ENCODE measurements around the gene IL26. TPM values are rescaled to one million over a fixed set of nuclear protein-coding genes. Genes with fewer than 3 reads are reported as not detected.

IL26 gene
- total and polyA plus RNA-seq, 2 donors (not counting 3 experiments of a cell fraction or from before 2014, with no cell fraction given), result not detected

DNA sequence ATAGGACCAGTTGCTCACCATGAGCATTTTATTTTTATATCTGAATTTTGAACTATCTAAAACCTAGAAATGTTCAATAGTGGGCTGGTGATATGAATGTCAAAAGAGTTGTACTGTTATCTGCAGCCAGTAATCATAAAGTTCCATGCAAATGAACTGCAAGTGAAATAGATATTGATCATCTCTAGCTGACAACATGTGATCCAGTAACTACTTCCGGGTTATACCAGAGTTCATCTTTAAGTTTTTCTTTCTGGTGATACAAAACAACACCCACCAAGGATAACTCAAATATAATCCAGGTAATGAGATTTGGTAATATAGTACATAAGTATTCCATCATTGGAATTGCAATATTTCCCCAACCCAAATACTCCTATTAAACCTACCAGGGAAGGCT, 4.1 kb downstream of the IL26 start:
- no peak overlapping the region for H3K9ac ChIP-seq (replicated peaks; ENCODE audit: extremely low read depth, insufficient read depth, low read length)
- peaks cover 6% of the 10 kb centered on the region for H3K4me1 ChIP-seq (ENCODE audit: control insufficient read depth, extremely low read depth, insufficient read depth, low read length)
- no peak for TF ChIP-seq MYC (IDR thresholded peaks at IDR 0.05; ENCODE audit: low read depth, low read length)
- TF ChIP-seq JUN (IDR thresholded peaks at IDR 0.05; ENCODE audit: borderline replicate concordance, insufficient read depth, insufficient read length, low read depth), result no peak
- TF ChIP-seq CTCF (IDR thresholded peaks at IDR 0.05; ENCODE audit: extremely low read depth in 1 of 2, insufficient read depth in 1 of 2, low read depth in 1 of 2, low read length in 2 of 2), result no peak
- no peak for TF ChIP-seq EZH2 (IDR thresholded peaks at IDR 0.05; ENCODE audit: borderline replicate concordance, low read depth, low read length, severe bottlenecking)
- TF ChIP-seq, protein P1, sequence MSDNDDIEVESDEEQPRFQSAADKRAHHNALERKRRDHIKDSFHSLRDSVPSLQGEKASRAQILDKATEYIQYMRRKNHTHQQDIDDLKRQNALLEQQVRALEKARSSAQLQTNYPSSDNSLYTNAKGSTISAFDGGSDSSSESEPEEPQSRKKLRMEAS (IDR thresholded peaks at IDR 0.05; ENCODE audit: insufficient read depth, insufficient read length), result no peak
- dilution Hi-C loops (cut with MboI; ENCODE audit: extremely low pct_ligation_motif_present, low sequenced_read_pairs), result no loop called here
- intact Hi-C loops (cut with micrococcal nuclease), result loop anchor here (10.0 kb wide), 3 partner anchors 177 to 583 kb away; partner anchors contain the start of genes MDM2 and RAP1B
- H2AFZ ChIP-seq (ENCODE audit: low read depth, low read length), result no peak overlapping the region
- H3K36me3 ChIP-seq (ENCODE audit: control insufficient read depth in 2 of 2, extremely low read depth in 1 of 2, insufficient read depth in 2 of 2, low read length in 2 of 2), result no peaks in the 10 kb centered on the region
- ChIA-PET CTCF (interaction anchor here (6.1 kb wide), 1 partner anchor 94 kb away, joined by 183 read pairs; no protein-coding TSS in a partner anchor), POLR2A (no interaction called here)
- peaks cover 2 to 12% of the 10 kb centered on the region in 2 experiments for H3K27me3 ChIP-seq (ENCODE audit: control insufficient read depth in 2 of 2, insufficient read depth in 2 of 2, low read length in 2 of 2)
- no peaks in the 10 kb centered on the region for H3K9me1 ChIP-seq (replicated peaks; ENCODE audit: control insufficient read depth, extremely low read depth, insufficient read depth, low read length)
- FAIRE-seq, result no peak
- no peaks in the 10 kb centered on the region for H4K20me1 ChIP-seq (replicated peaks; ENCODE audit: control insufficient read depth, extremely low read depth, insufficient read depth, low read length)
- H3K4me2 ChIP-seq (ENCODE audit: insufficient read depth, low read length), result no peak overlapping the region
- H3K4me3 ChIP-seq (replicated peaks in 1 of 3; ENCODE audit: insufficient read depth in 1 of 3, low read depth in 1 of 3, low read length in 3 of 3), result no peak overlapping the region
- no peak overlapping the region for H3K27ac ChIP-seq (ENCODE audit: insufficient read depth, low read depth, low read length)
- no peaks in the 10 kb centered on the region for H3K79me2 ChIP-seq (ENCODE audit: control insufficient read depth, insufficient read depth, low read length)
- no TSS peak for BruUV-seq (replicated peaks)
- no peak for DNase-seq (ENCODE audit: low read depth, low spot score)
- no peaks in the 10 kb centered on the region for H3K9me3 ChIP-seq (replicated peaks; ENCODE audit: control insufficient read depth, insufficient read depth, low read length)

- CTCF ChIA-PET, result interaction anchor here (1.1 kb wide), 1 partner anchor 12 kb away, joined by 3 read pairs; no protein-coding TSS in a partner anchor
- dilution Hi-C loops (cut with MboI; ENCODE audit: extremely low pct_ligation_motif_present, low sequenced_read_pairs) (no loop called here), intact Hi-C loops (cut with micrococcal nuclease) (no loop called here)
- no peaks in the 10 kb centered on the region for H3K36me3 ChIP-seq (ENCODE audit: control insufficient read depth in 2 of 2, extremely low read depth in 1 of 2, insufficient read depth in 2 of 2, low read length in 2 of 2)
- H3K4me3 ChIP-seq (replicated peaks in 1 of 3; ENCODE audit: insufficient read depth in 1 of 3, low read depth in 1 of 3, low read length in 3 of 3), result no peak overlapping the region
- H3K9ac ChIP-seq (replicated peaks; ENCODE audit: extremely low read depth, insufficient read depth, low read length), result no peak overlapping the region
- FAIRE-seq (no peak), DNase-seq (ENCODE audit: low read depth, low spot score) (no peak)
- no peak overlapping the region for H2AFZ ChIP-seq (ENCODE audit: low read depth, low read length)
- no peaks in the 10 kb centered on the region for H3K9me3 ChIP-seq (replicated peaks; ENCODE audit: control insufficient read depth, insufficient read depth, low read length)
- no peak overlapping the region for H3K4me2 ChIP-seq (ENCODE audit: insufficient read depth, low read length)
- H4K20me1 ChIP-seq (replicated peaks; ENCODE audit: control insufficient read depth, extremely low read depth, insufficient read depth, low read length), result no peaks in the 10 kb centered on the region
- no peaks in the 10 kb centered on the region for H3K4me1 ChIP-seq (ENCODE audit: control insufficient read depth, extremely low read depth, insufficient read depth, low read length)
- TF ChIP-seq EZH2 (IDR thresholded peaks at IDR 0.05; ENCODE audit: borderline replicate concordance, low read depth, low read length, severe bottlenecking), result no peak
- no peak for TF ChIP-seq JUN (IDR thresholded peaks at IDR 0.05; ENCODE audit: borderline replicate concordance, insufficient read depth, insufficient read length, low read depth)
- TF ChIP-seq FOS (IDR thresholded peaks at IDR 0.05; ENCODE audit: borderline replicate concordance, insufficient read depth, low read length), result no peak
- no peak for TF ChIP-seq MYC (IDR thresholded peaks at IDR 0.05; ENCODE audit: low read depth, low read length)
- no peak for TF ChIP-seq CTCF (IDR thresholded peaks at IDR 0.05; ENCODE audit: extremely low read depth in 1 of 2, insufficient read depth in 1 of 2, low read depth in 1 of 2, low read length in 2 of 2)
- no peak for TF ChIP-seq POLR2A (IDR thresholded peaks at IDR 0.05; ENCODE audit: low read depth, low read length)
- no peak for TF ChIP-seq POLR2AphosphoS5 (IDR thresholded peaks at IDR 0.05; ENCODE audit: insufficient read depth, low read depth, low read length)
- TF ChIP-seq, protein P1 (IDR thresholded peaks at IDR 0.05; ENCODE audit: insufficient read depth, insufficient read length), result no peak
- no peak for TF ChIP-seq GATA2 (IDR thresholded peaks at IDR 0.05; ENCODE audit: insufficient read depth, insufficient read length, low read depth, low read length)
- no peaks in the 10 kb centered on the region for H3K9me1 ChIP-seq (replicated peaks; ENCODE audit: control insufficient read depth, extremely low read depth, insufficient read depth, low read length)
- no peak overlapping the region for H3K27ac ChIP-seq (ENCODE audit: insufficient read depth, low read depth, low read length)
- POLR2A ChIA-PET, result no interaction called here
- no TSS peak for BruUV-seq (replicated peaks)
- no peaks in the 10 kb centered on the region for H3K79me2 ChIP-seq (ENCODE audit: control insufficient read depth, insufficient read depth, low read length)
- peaks cover 6 to 17% of the 10 kb centered on the region in 2 experiments for H3K27me3 ChIP-seq (ENCODE audit: control insufficient read depth in 2 of 2, insufficient read depth in 2 of 2, low read length in 2 of 2)
These were observed 14.7 kb downstream of the IL26 start for GRCh38 chr12:68210875-68211274.
